Keratinocyte (primary cell): ENCODE data around the gene IGFLR1.

ENCODE experiments used
- CTCF ChIP-seq, 3 experiments: IDR thresholded peaks in 1 of 3; conservative IDR thresholded peaks in 1 of 3; optimal IDR thresholded peaks in 1 of 3; 2 replicates in 2 of 3; 3 replicates in 1 of 3; pipeline versions ENCODE3 to v1.5.1; 2011; ENCODE audit warnings: low read length in 3 of 3, mild to moderate bottlenecking in 3 of 3, moderate library complexity in 2 of 3, control low read depth in 1 of 3, inconsistent platforms in 1 of 3; ENCODE audit not compliant: insufficient read depth in 2 of 3; ENCODE audit errors: extremely low read depth in 1 of 3
- EZH2 ChIP-seq: IDR thresholded peaks from one replicate; pipeline ENCODE4 v1.6.1; 2012; ENCODE audit warnings: inconsistent platforms, mild to moderate bottlenecking, low read length, moderate library complexity

DNA sequence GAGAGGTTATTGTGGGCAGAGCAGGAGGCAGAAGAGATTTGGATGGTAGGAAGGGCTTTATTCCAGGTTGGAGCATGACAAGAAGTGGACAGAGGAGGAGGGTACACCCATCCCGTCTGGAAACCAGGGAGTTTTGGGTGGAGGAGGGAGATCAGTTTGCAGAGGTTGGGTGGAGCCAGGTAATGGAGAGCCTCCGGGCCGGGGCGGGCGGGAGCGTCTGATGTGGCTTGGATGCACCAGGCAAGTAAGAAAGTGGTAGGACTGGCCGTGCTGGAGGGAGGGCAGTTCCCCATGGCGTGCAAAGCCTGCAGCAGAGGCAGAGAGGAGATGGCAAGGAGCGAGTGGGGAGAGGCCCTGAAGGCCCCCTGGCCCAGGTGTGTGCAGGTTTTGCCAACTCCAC lies 10.9 kb downstream of the IGFLR1 start:
- TF ChIP-seq CTCF (optimal IDR thresholded peaks at IDR 0.05 in 1 of 3, IDR thresholded peaks at IDR 0.05 in 1 of 3, conservative IDR thresholded peaks at IDR 0.05 in 1 of 3; ENCODE audit: extremely low read depth in 1 of 3, insufficient read depth in 2 of 3, low read length in 3 of 3) (no peak), EZH2 (no peak)
